ENCODE measurements around the gene KANK3. TPM values are rescaled to one million over a fixed set of nuclear protein-coding genes. Genes with fewer than 3 reads are reported as not detected.

Gene KANK3
- total RNA-seq, 2 experiments from 2014 or later: 0.11 to 0.22 TPM

- H3K9me2 ChIP-seq (ENCODE audit: insufficient read depth, low read length): no peaks in the 10 kb centered on the region
- intact Hi-C loops (cut with micrococcal nuclease; ENCODE audit: unreplicated experiment): no loop called here
- no peak overlapping the region for H3K4me2 ChIP-seq (ENCODE audit: low read length)
- POLR2A ChIA-PET: no interaction called here
- no peak for DNase-seq (ENCODE audit: low spot score)
- CTCF ChIA-PET (ENCODE audit: unreplicated experiment): no interaction called here
- no peak overlapping the region for H3K4me3 ChIP-seq (ENCODE audit: low read depth, low read length, poor library complexity, severe bottlenecking)
- H3K36me3 ChIP-seq (ENCODE audit: insufficient read depth, low read length): no peaks in the 10 kb centered on the region
- no peaks in the 10 kb centered on the region for H3K79me2 ChIP-seq (ENCODE audit: insufficient read depth, low read depth, low read length)
- no peak for TF ChIP-seq CTCF (conservative IDR thresholded peaks at IDR 0.05; ENCODE audit: low read length)
- no peak for TF ChIP-seq EZH2phosphoT487 (IDR thresholded peaks at IDR 0.05; ENCODE audit: borderline replicate concordance, low read depth, low read length)
- H4K20me1 ChIP-seq (ENCODE audit: insufficient read depth, low read length): no peaks in the 10 kb centered on the region
- no peaks in the 10 kb centered on the region for H3K4me1 ChIP-seq (ENCODE audit: insufficient read depth, low read length, poor library complexity, severe bottlenecking)
- no peak overlapping the region for H2AFZ ChIP-seq (ENCODE audit: low read length)
- no peak overlapping the region for H3K27ac ChIP-seq (ENCODE audit: low read depth, low read length, poor library complexity, severe bottlenecking)
- no peaks in the 10 kb centered on the region for H3K9me3 ChIP-seq (ENCODE audit: low read length)
- no TSS peak for BruUV-seq (replicated peaks)
Observed at GRCh38 chr19:8332976-8333766, 9.9 kb downstream of the KANK3 start.

- H2AFZ ChIP-seq (ENCODE audit: low read length): no peak overlapping the region
- H3K4me3 ChIP-seq (ENCODE audit: low read depth, low read length, poor library complexity, severe bottlenecking): no peak overlapping the region
- intact Hi-C loops (cut with micrococcal nuclease; ENCODE audit: unreplicated experiment): no loop called here
- H3K9me2 ChIP-seq (ENCODE audit: insufficient read depth, low read length): no peaks in the 10 kb centered on the region
- no peak for TF ChIP-seq CTCF (conservative IDR thresholded peaks at IDR 0.05; ENCODE audit: low read length)
- TF ChIP-seq EZH2phosphoT487 (IDR thresholded peaks at IDR 0.05; ENCODE audit: borderline replicate concordance, low read depth, low read length): no peak
- H3K4me2 ChIP-seq (ENCODE audit: low read length): no peak overlapping the region
- ChIA-PET POLR2A (no interaction called here), CTCF (ENCODE audit: unreplicated experiment) (no interaction called here)
- no peak for DNase-seq (ENCODE audit: low spot score)
- no peaks in the 10 kb centered on the region for H3K36me3 ChIP-seq (ENCODE audit: insufficient read depth, low read length)
- no peaks in the 10 kb centered on the region for H3K79me2 ChIP-seq (ENCODE audit: insufficient read depth, low read depth, low read length)
- no peaks in the 10 kb centered on the region for H4K20me1 ChIP-seq (ENCODE audit: insufficient read depth, low read length)
- no TSS peak for BruUV-seq (replicated peaks)
- H3K27ac ChIP-seq (ENCODE audit: low read depth, low read length, poor library complexity, severe bottlenecking): no peak overlapping the region
- no peaks in the 10 kb centered on the region for H3K9me3 ChIP-seq (ENCODE audit: low read length)
- H3K4me1 ChIP-seq (ENCODE audit: insufficient read depth, low read length, poor library complexity, severe bottlenecking): no peaks in the 10 kb centered on the region
Observed at GRCh38 chr19:8331263-8331845, 11.7 kb downstream of the KANK3 start.

- intact Hi-C loops (cut with micrococcal nuclease; ENCODE audit: unreplicated experiment): no loop called here
- TF ChIP-seq CTCF (conservative IDR thresholded peaks at IDR 0.05; ENCODE audit: low read length): no peak
- no peak for TF ChIP-seq EZH2phosphoT487 (IDR thresholded peaks at IDR 0.05; ENCODE audit: borderline replicate concordance, low read depth, low read length)
- Histone ChIP-seq H2AFZ (ENCODE audit: low read length) (no peak overlapping the region), H3K27ac (ENCODE audit: low read depth, low read length, poor library complexity, severe bottlenecking) (no peak overlapping the region), H3K4me3 (ENCODE audit: low read depth, low read length, poor library complexity, severe bottlenecking) (no peak overlapping the region), H3K79me2 (ENCODE audit: insufficient read depth, low read depth, low read length) (no peaks in the 10 kb centered on the region), H3K4me2 (ENCODE audit: low read length) (no peak overlapping the region), H3K9me3 (ENCODE audit: low read length) (no peaks in the 10 kb centered on the region), H3K36me3 (ENCODE audit: insufficient read depth, low read length) (no peaks in the 10 kb centered on the region), H3K4me1 (ENCODE audit: insufficient read depth, low read length, poor library complexity, severe bottlenecking) (peaks cover 1% of the 10 kb centered on the region), H4K20me1 (ENCODE audit: insufficient read depth, low read length) (no peaks in the 10 kb centered on the region), H3K9me2 (ENCODE audit: insufficient read depth, low read length) (no peaks in the 10 kb centered on the region)
- no TSS peak for BruUV-seq (replicated peaks)
- POLR2A ChIA-PET: no interaction called here
- CTCF ChIA-PET (ENCODE audit: unreplicated experiment): no interaction called here
- DNase-seq (ENCODE audit: low spot score): no peak
Observed at GRCh38 chr19:8329996-8330395, 13.1 kb downstream of the KANK3 start.
